ENCODE measurements around the gene PXK.

Gene PXK

GRCh38 chr3:58329150-58329921 lies 3.4 kb upstream of the PXK start:
- ChIA-PET CTCF (no interaction called here), POLR2A (ENCODE audit: low non-redundant PET) (no interaction called here)
- H3K27ac ChIP-seq, result no peak overlapping the region
- no peak for TF ChIP-seq CTCF (conservative IDR thresholded peaks at IDR 0.05; ENCODE audit: low read depth)
- no peak for DNase-seq (ENCODE audit: low spot score)

- no peak for TF ChIP-seq CTCF (conservative IDR thresholded peaks at IDR 0.05; ENCODE audit: low read depth)
- POLR2A ChIA-PET (ENCODE audit: low non-redundant PET), result no interaction called here
- CTCF ChIA-PET, result no interaction called here
- no peak overlapping the region for H3K27ac ChIP-seq
- no peak for DNase-seq (ENCODE audit: low spot score)
Measured at GRCh38 chr3:58329922-58330413, 2.7 kb upstream of the PXK start.

GRCh38 chr3:58331593-58332152 lies 1.0 kb upstream of the PXK start:
- ChIA-PET CTCF (no interaction called here), POLR2A (ENCODE audit: low non-redundant PET) (no interaction called here)
- no peak overlapping the region for H3K27ac ChIP-seq
- TF ChIP-seq CTCF (conservative IDR thresholded peaks at IDR 0.05; ENCODE audit: low read depth), result no peak
- no peak for DNase-seq (ENCODE audit: low spot score)

GRCh38 chr3:58333206-58334012 lies 717 bp downstream of the PXK start:
- peak overlapping the region; percentile 80 for H3K27ac ChIP-seq
- POLR2A ChIA-PET (ENCODE audit: low non-redundant PET), result interaction anchor here (0.6 to 1.0 kb wide), 2 partner anchors 20 to 26 kb away, joined by 3 to 5 read pairs; no protein-coding TSS in a partner anchor
- peak; percentile 19; the same call in 1 of the 2 replicates for TF ChIP-seq CTCF (conservative IDR thresholded peaks at IDR 0.05; ENCODE audit: low read depth)
- peak; percentile 17 for DNase-seq (ENCODE audit: low spot score)
- CTCF ChIA-PET, result interaction anchor here (1.0 kb wide), 1 partner anchor 82 kb away, joined by 4 read pairs; no protein-coding TSS in a partner anchor

- TF ChIP-seq CTCF (conservative IDR thresholded peaks at IDR 0.05; ENCODE audit: low read depth), result no peak
- H3K27ac ChIP-seq, result no peak overlapping the region
- CTCF ChIA-PET, result interaction anchor here (1.0 kb wide), 1 partner anchor 81 kb away, joined by 4 read pairs; no protein-coding TSS in a partner anchor
- DNase-seq (ENCODE audit: low spot score), result no peak
- POLR2A ChIA-PET (ENCODE audit: low non-redundant PET), result interaction anchor here (1.0 kb wide), 1 partner anchor 27 kb away, joined by 3 read pairs; no protein-coding TSS in a partner anchor
Measured at GRCh38 chr3:58334013-58334321, 1.3 kb downstream of the PXK start.

- ChIA-PET CTCF (interaction anchor here (0.6 to 1.0 kb wide), 2 partner anchors 71 to 79 kb away, joined by 3 to 4 read pairs; no protein-coding TSS in a partner anchor), POLR2A (ENCODE audit: low non-redundant PET) (interaction anchor here (0.6 to 1.0 kb wide), 2 partner anchors 27 to 70 kb away, joined by 3 read pairs; no protein-coding TSS in a partner anchor)
- H3K27ac ChIP-seq, result peak overlapping the region; percentile 97
- DNase-seq (ENCODE audit: low spot score), result no peak
- no peak for TF ChIP-seq CTCF (conservative IDR thresholded peaks at IDR 0.05; ENCODE audit: low read depth)
Measured at GRCh38 chr3:58334506-58334884, 1.8 kb downstream of the PXK start.

All from RWPE1 (cell line).